Astrocyte of the spinal cord (primary cell): ENCODE data around the gene STK32C.

Experiments
- DNase-seq: peaks from one replicate; pipeline ENCODE4 v3.0.0; 2011; ENCODE audit warnings: low read depth, low spot score
- H3K4me3 ChIP-seq: 2 replicates; pipeline ENCODE4 v1.5.1; 2011; ENCODE audit warnings: low read depth, mild to moderate bottlenecking, low read length, moderate library complexity
- CTCF ChIP-seq: IDR thresholded peaks from 2 replicates; pipeline ENCODE4 v1.5.1; 2012; ENCODE audit warnings: low read depth, mild to moderate bottlenecking, low read length, inconsistent platforms
- in situ Hi-C: cut with HindIII; loops from 2 replicates; pipeline ENCODE4 v1.10.0; 2017; ENCODE audit warnings: low sequenced_read_pairs

The STK32C gene

GRCh38 chr10:132302421-132303310 lies 5.1 kb downstream of the STK32C start:
- no peak for TF ChIP-seq CTCF
- no peak for DNase-seq
- in situ Hi-C loops, result no loop called here
- H3K4me3 ChIP-seq, result no peak overlapping the region

DNA sequence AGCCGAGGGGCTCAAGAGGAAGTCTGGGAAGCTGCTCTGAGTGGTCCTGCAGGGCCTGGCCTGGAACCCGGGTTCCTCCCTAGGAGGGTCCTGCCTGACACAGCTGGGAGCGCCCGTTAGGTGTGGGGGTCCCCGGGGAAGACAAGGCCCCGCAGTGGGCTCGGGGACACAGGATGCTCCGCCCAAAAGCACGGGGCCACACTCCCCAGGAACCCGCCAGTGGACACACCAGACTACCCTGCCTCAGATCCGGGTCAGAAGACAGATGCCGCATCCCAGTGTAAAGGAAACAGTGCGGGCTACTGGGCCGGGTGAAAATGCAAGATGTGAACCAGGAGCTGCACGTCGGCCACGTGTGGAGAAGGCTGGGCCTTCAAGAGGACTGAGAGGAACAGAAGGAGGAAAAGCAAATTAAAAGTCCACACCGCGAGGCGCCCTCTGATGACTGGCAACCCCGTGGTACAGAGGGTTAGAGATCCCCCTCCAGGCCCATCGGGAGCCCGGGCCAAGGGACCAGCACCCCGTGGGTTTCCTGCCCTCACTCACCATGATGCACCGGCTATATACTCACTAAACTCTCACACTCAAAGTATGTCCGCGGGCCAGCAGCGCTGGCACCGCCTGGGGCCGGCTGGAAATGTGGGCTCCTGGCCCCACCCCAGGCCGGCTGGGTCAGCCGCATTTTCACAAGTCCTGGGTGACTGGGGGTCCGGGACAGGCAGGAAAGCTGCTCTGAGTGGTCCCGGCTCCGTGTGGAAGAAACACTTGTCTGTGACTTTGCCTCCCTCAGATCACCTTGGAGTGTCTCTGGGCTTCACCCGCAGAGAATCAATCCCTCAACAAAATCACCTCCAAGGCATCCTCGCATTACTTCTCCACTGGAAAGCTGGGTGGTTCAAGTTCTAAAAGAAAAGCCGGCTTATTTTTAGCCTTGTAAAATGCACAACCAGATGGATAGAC lies 6.1 kb downstream of the STK32C start:
- DNase-seq, result no peak
- no peak for TF ChIP-seq CTCF
- no peak overlapping the region for H3K4me3 ChIP-seq
- in situ Hi-C loops, result no loop called here

DNA sequence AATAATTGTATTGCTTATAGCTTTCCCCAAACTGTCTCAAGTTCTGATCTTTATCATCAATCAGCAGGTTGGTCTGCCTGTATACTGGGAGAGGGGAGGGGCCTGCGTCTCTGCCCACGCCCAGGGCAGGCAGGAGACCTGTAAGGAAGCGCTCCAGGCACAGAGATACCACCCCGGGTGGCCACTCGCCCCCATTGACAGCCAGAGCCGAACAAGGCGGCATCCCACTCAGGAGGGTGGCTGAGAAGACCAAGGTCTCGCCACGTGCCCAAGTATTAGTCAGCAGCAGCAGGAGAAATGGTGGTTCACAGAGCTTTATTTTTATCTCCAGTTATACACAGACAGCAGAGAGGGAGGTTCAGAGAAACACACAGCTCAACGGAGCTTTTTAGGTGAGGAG lies 7.2 kb downstream of the STK32C start:
- in situ Hi-C loops, result no loop called here
- no peak for TF ChIP-seq CTCF
- DNase-seq, result no peak
- H3K4me3 ChIP-seq, result no peak overlapping the region

GRCh38 chr10:132299371-132300336 lies 8.1 kb downstream of the STK32C start:
- DNase-seq, result no peak
- TF ChIP-seq CTCF, result no peak
- no peak overlapping the region for H3K4me3 ChIP-seq
- in situ Hi-C loops, result no loop called here

DNA sequence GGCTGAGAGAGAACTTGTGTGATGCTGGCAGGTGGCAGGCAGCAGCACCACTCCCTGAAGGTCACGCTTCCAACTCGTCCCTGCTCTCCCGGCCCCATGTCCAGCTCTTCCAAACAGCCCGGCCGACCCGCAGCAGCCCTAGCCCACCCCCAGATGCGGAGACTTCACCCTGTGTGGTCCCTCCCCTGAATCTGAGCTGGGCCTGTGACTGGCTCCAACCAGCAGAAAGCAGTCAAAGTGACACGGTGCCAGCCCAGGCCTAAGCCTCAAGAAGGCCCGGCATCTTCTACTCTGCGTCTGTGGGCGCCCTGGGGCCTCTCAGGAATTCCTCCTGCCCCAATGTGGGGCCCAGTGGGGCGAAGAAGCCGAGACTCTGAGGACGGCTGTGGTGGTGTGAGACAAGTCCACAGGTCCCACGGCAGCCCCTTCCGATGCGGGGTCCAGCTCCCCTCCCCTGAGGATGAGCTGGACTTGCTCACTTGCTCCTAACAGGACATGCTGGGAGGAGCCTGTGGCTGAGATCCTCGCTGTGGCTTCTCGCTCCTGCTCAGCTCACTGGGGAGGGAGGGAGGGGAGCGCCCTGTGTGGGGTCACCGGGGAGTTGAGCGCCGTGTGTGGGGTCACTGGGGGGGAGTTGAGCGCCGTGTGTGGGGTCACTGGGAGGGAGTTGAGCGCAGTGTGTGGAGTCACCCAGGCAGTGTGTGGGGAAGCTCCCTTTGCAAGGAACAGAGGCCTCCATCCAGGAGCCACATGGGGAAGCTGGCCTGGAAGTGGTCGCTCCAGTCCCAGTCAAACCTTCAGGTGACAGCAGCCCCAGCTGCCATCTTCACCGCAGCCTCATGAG lies 9.5 kb downstream of the STK32C start:
- no peak for TF ChIP-seq CTCF
- no peak for DNase-seq
- no peak overlapping the region for H3K4me3 ChIP-seq
- in situ Hi-C loops, result no loop called here
